ENCODE results near the gene HPN. TPM values are rescaled to one million over a fixed set of nuclear protein-coding genes. Genes with fewer than 3 reads are reported as not detected.

HPN gene
- total and polyA plus RNA-seq, 2 of the 13 experiments (the other 11 are each of a cell fraction or from before 2014, with no cell fraction given): 46.7 to 261 TPM

- TF ChIP-seq NONO (IDR thresholded peaks at IDR 0.05) (no peak), NONO (CRISPR knock-in tag; conservative IDR thresholded peaks at IDR 0.05) (0 out of 2 replicates have a peak, but pooled peaks have one; percentile 21), ZNF597 (CRISPR knock-in tag; IDR thresholded peaks at IDR 0.05) (no peak), ZNF282 (IDR thresholded peaks at IDR 0.05; ENCODE audit: partially characterized antibody) (no peak), EHMT2 (IDR thresholded peaks at IDR 0.05; ENCODE audit: borderline replicate concordance, low read depth, low read length) (no peak), KAT7 (CRISPR knock-in tag; IDR thresholded peaks at IDR 0.05; ENCODE audit: borderline replicate concordance) (no peak), ZGPAT (CRISPR knock-in tag; IDR thresholded peaks at IDR 0.05) (peak; percentile 16), SOX5 (CRISPR knock-in tag; IDR thresholded peaks at IDR 0.05; ENCODE audit: borderline replicate concordance) (peak; percentile 16; the same call in 1 of the 2 replicates), ATRX (CRISPR knock-in tag; IDR thresholded peaks at IDR 0.05; ENCODE audit: borderline replicate concordance) (no peak), ONECUT2 (CRISPR knock-in tag; IDR thresholded peaks at IDR 0.05) (no peak), ZNF790 (CRISPR knock-in tag; IDR thresholded peaks at IDR 0.05; ENCODE audit: borderline replicate concordance) (no peak), POGZ (CRISPR knock-in tag; IDR thresholded peaks at IDR 0.05) (0 out of 2 replicates have a peak, but pooled peaks have one; percentile 19), ZNF768 (CRISPR knock-in tag; IDR thresholded peaks at IDR 0.05) (no peak), ZNF281 (CRISPR knock-in tag; IDR thresholded peaks at IDR 0.05; ENCODE audit: borderline replicate concordance) (no peak; the same call in 1 of the 2 replicates), MZF1 (CRISPR knock-in tag; IDR thresholded peaks at IDR 0.05; ENCODE audit: borderline replicate concordance) (no peak), FOXO1 (CRISPR knock-in tag; IDR thresholded peaks at IDR 0.05) (0 out of 2 replicates have a peak, but pooled peaks have one; percentile 28), ZNF678 (CRISPR knock-in tag; IDR thresholded peaks at IDR 0.05) (no peak), FOXO4 (CRISPR knock-in tag; conservative IDR thresholded peaks at IDR 0.05) (no peak), RXRA (CRISPR knock-in tag; IDR thresholded peaks at IDR 0.05) (no peak)
Observed at GRCh38 chr19:35066691-35067563, 25.4 kb downstream of the HPN start (continued).
